H1 (cell line): ENCODE measurements around the gene GADD45B.

ENCODE experiments used
- HDAC6 ChIP-seq: IDR thresholded peaks from one replicate; pipeline ENCODE4 v1.7.1; 2012; ENCODE audit warnings: low read depth, mild to moderate bottlenecking, inconsistent platforms, low read length, moderate library complexity
- POLR2A ChIP-seq, 2 experiments: IDR thresholded peaks; 1 replicate in 1 of 2; 2 replicates in 1 of 2; pipeline ENCODE4 v1.6.1; 2011; ENCODE audit warnings: low read depth in 2 of 2, low read length in 2 of 2, mild to moderate bottlenecking in 2 of 2; ENCODE audit errors: control extremely low read depth in 1 of 2
- POLR2AphosphoS5 ChIP-seq: IDR thresholded peaks from 2 replicates; pipeline ENCODE4 v1.6.1; 2011; ENCODE audit warnings: low read depth, low read length
- RNF2 ChIP-seq: fragments of 200-900, 300-1000 bp; sonication (generic); IDR thresholded peaks from 2 replicates; pipeline ENCODE4 v1.7.1; 2016; ENCODE audit warnings: borderline replicate concordance, low read depth, mild to moderate bottlenecking, antibody characterized with exemption, low read length; ENCODE audit not compliant: poor library complexity, severe bottlenecking; ENCODE audit errors: missing control alignments
- TBP ChIP-seq: IDR thresholded peaks from 2 replicates; pipeline ENCODE4 v1.6.1; 2011; ENCODE audit warnings: low read depth, low read length, improper control_type of control experiment
- TF ChIP-seq, protein P1 (sequence below), 3 experiments: IDR thresholded peaks; 1 replicate in 2 of 3; 2 replicates in 1 of 3; pipeline versions ENCODE4 v1.5.1 to v1.6.1; 2011; ENCODE audit warnings: low read length in 3 of 3, mild to moderate bottlenecking in 3 of 3, inconsistent platforms in 2 of 3, low read depth in 1 of 3, moderate library complexity in 1 of 3; ENCODE audit not compliant: insufficient read depth in 1 of 3; ENCODE audit errors: control extremely low read depth in 1 of 3

DNA sequence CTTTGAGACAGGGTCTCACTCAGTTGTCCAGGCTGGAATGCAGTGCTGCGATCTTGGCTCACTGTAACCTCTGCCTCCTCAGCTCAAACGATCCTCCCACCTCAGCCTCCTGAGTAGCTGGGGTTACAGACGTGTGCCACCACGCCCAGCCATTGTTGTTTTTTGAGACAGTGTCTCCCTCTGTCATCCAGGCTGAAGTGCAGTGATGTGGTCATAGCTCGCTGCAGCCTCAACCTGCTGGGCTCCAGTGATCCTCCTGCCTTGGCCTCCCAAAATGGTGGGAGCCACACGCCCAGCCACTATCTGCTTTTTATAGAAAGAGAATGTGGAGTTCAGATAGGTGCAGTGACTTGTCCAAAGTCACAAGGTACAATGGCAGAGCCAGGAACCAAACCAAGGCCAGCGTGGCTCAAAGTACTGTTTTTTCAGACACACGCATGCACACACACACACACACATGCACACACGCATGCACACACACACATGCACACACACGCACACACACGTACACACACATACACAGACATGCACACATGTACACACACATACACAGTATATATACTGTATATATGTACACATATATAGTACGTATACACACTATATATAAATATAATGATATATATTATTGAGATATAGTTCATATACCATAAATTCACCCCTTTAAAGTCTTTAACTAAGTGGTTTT, 6.6 kb downstream of the GADD45B start:
- no peak for TF ChIP-seq RNF2
- no peak for TF ChIP-seq TBP
- TF ChIP-seq, protein P1, sequence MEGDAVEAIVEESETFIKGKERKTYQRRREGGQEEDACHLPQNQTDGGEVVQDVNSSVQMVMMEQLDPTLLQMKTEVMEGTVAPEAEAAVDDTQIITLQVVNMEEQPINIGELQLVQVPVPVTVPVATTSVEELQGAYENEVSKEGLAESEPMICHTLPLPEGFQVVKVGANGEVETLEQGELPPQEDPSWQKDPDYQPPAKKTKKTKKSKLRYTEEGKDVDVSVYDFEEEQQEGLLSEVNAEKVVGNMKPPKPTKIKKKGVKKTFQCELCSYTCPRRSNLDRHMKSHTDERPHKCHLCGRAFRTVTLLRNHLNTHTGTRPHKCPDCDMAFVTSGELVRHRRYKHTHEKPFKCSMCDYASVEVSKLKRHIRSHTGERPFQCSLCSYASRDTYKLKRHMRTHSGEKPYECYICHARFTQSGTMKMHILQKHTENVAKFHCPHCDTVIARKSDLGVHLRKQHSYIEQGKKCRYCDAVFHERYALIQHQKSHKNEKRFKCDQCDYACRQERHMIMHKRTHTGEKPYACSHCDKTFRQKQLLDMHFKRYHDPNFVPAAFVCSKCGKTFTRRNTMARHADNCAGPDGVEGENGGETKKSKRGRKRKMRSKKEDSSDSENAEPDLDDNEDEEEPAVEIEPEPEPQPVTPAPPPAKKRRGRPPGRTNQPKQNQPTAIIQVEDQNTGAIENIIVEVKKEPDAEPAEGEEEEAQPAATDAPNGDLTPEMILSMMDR (IDR thresholded peaks at IDR 0.05; ENCODE audit: control extremely low read depth in 1 of 3, insufficient read depth in 1 of 3, low read depth in 1 of 3, low read length in 3 of 3), result no peak
- TF ChIP-seq HDAC6, result no peak
- TF ChIP-seq POLR2A (IDR thresholded peaks at IDR 0.05; ENCODE audit: control extremely low read depth in 1 of 2, low read depth in 2 of 2, low read length in 2 of 2), result no peak
- TF ChIP-seq POLR2AphosphoS5, result no peak
